Activated CD8-positive, alpha-beta T cell treated with anti-CD3 and anti-CD28 coated beads, Interleukin-2, amount 10 ng/mL, durations not matched to agents 7 days and 5 days (primary cell): ENCODE measurements around the gene MS4A4E. TPM values are rescaled to one million over a fixed set of nuclear protein-coding genes. Genes with fewer than 3 reads are reported as not detected.
"Not testable (repeated sequence)": the region's sequence is repeated elsewhere in the genome, so short reads cannot be mapped to it uniquely, and the experiment has no call there.

Source experiments
- ATAC-seq: fragments of 150-1000 bp; cut with Tn5 transposase; one replicate; pipeline ENCODE4 v1.10.0; 2021; ENCODE audit warnings: moderate library complexity
- CTCF ChIA-PET: fragments of 350-600 bp; sonication (Branson Sonifier 250); formaldehyde crosslinking; loops from one replicate; lab custom pipeline; 2021; ENCODE audit warnings: antibody characterized with exemption; lab: Charles Lee
- POLR2A ChIA-PET: fragments of 350-600 bp; sonication (Branson Sonifier 250); formaldehyde crosslinking; loops from one replicate; lab custom pipeline; 2021; ENCODE audit warnings: antibody characterized with exemption; lab: Charles Lee
- DNase-seq: peaks from one replicate; pipeline ENCODE4 v3.0.0-alpha.2; 2020
- H3K27ac Mint-ChIP-seq: one replicate; pipeline ENCODE4 v1.8.0; 2021; ENCODE audit warnings: mild to moderate bottlenecking, mixed read lengths
- H3K27me3 Mint-ChIP-seq: one replicate; pipeline ENCODE4 v1.8.0; 2021; ENCODE audit warnings: low read depth, mixed read lengths
- H3K36me3 Mint-ChIP-seq: one replicate; pipeline ENCODE4 v1.8.0; 2021; ENCODE audit warnings: low read depth, mixed read lengths
- H3K4me1 Mint-ChIP-seq: one replicate; pipeline ENCODE4 v1.8.0; 2021; ENCODE audit warnings: low read depth, mixed read lengths
- H3K4me3 Mint-ChIP-seq: one replicate; pipeline ENCODE4 v1.8.0; 2021; ENCODE audit warnings: mild to moderate bottlenecking, mixed read lengths
- H3K9me3 Mint-ChIP-seq: one replicate; pipeline ENCODE4 v1.8.0; 2022; ENCODE audit warnings: mixed read lengths; ENCODE audit not compliant: insufficient read depth
- total RNA-seq, 2 experiments: library from RNA; stranded (reverse); gene quantifications; one replicate each; pipeline ENCODE4 v1.2.3, GENCODE V29; 2021

MS4A4E gene
- total RNA-seq, 2 experiments from 2014 or later: not detected

DNA sequence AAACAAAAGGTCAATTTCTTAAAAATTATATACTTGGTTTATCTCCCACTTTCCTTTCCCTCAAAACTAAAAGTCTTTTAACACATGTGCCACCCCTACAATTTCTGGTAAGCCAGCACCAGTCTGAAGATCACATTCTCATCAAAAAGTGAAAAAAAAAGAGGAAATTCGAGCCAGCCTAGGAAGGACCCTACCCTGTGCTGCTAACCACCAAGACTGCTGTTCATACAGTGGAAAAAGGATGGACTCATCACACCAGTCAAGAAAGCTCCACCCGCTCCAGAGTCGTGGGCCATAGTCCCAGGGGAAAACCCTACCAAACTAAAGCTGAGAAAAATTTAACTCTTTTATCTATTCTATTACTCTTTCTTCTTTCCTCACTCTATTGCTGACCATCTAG, 54.5 kb downstream of the MS4A4E start:
- H3K9me3 Mint-ChIP-seq, H3K27ac Mint-ChIP-seq, H3K4me3 Mint-ChIP-seq, CTCF ChIA-PET, DNase-seq, H3K36me3 Mint-ChIP-seq, H3K4me1 Mint-ChIP-seq, POLR2A ChIA-PET, ATAC-seq, H3K27me3 Mint-ChIP-seq: not testable (repeated sequence)

DNA sequence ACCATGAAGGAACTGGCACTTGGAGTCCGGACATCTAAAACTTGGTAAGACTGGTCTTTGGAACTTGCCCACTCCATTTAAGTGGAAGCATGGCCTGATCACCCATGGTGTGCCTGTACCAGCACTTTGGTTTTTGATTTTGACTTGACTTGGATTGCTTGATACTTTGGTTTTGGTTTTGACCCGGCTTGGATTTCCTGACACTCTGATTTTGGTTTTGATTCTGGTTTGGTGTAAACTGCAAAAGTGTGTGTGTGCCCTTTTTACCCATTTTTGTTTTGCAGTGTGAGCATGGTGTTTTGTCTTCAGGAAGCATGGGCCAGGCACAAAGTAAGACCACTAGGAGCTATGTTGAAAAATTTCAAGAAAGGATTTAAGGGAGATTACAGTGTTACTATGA, 56.8 kb downstream of the MS4A4E start:
- POLR2A ChIA-PET, H3K9me3 Mint-ChIP-seq, H3K27me3 Mint-ChIP-seq, DNase-seq, H3K36me3 Mint-ChIP-seq, H3K27ac Mint-ChIP-seq, ATAC-seq, CTCF ChIA-PET, H3K4me1 Mint-ChIP-seq, H3K4me3 Mint-ChIP-seq: not testable (repeated sequence)

DNA sequence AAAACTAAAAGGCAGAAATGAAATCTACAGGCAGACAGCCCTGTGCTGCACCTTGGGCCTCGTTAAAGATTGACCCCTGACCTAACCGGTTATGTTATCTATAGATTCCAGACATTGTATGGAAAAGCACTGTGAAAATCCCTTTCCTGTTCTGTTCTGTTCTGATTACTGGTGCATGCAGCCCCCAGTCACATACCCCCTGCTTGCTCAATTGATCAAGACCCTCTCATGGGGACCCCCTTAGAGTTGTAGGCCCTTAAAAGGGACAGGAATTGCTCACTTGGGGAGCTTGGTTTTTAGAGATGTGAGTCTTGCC, 57.5 kb downstream of the MS4A4E start:
- ATAC-seq, POLR2A ChIA-PET, H3K36me3 Mint-ChIP-seq, DNase-seq, H3K27me3 Mint-ChIP-seq, H3K4me3 Mint-ChIP-seq, CTCF ChIA-PET, H3K27ac Mint-ChIP-seq, H3K4me1 Mint-ChIP-seq, H3K9me3 Mint-ChIP-seq: not testable (repeated sequence)

DNA sequence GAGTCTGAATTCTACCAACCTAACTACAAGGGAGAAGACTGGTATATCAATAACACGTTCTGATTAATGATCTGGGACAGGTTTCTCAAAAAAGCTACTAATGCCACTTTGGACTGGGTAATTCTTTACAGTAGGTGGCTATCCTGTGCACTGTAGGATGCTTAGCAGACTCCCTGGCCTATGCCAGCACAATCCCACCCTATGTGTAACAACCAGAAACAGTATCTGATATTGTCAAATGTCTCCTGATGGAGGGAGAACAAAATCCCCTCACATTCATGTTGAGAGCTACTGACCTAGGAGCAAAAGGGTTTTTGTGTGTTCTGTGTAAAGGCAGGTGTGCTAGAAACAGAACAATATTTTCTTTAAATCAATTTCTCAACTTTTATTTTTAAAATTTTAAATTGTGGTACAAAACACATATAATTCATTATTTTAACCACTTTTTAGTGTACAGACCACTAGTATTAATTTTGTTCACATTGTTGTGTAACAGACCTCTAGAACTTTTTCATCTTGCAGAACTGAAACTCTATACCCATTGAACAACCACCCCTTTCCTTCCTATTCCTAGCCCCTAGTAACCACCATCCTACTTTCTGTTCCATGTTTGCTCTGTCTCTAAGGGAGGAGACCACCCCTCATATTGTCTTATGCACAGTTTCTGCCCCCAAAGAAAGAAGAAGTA, 58.0 kb downstream of the MS4A4E start:
- Mint-ChIP-seq H3K27me3 (no peaks in the 10 kb centered on the region), H3K36me3 (no peaks in the 10 kb centered on the region), H3K27ac (no peak overlapping the region), H3K4me3 (no peak overlapping the region), H3K4me1 (no peaks in the 10 kb centered on the region), H3K9me3 (peaks cover 5% of the 10 kb centered on the region)
- no peak for DNase-seq
- no peak for ATAC-seq
- POLR2A ChIA-PET: no interaction called here
- CTCF ChIA-PET: no interaction called here

DNA sequence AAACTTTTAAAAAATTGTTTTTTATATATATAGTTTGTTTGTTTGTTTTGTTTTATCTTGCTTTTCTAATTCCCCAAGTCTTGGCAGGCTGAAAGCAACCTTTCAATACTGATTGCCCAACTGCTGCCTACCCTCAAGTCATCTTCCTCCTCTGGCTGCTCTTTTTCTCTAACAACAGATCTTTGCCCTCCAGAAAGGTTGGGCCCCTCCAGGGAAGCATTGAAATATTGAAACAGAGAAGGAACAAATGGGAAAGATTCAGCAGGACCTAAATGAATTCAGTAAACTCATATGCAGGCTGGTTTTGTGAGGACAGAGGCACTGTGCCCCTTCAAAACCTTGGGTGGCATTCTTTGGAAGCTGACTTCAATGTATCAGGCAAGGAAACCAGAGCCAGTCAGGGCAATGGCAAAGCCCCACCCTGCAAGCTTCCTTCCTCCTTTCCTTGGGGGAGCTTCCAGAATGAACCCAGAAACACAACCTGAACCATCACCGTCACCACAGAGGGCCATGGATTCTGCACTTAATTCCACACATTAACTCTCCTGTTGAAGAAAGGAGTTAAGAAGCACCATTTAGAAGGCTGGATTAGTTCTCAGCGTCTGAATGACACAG, 59.2 kb downstream of the MS4A4E start:
- peaks cover 5% of the 10 kb centered on the region for H3K9me3 Mint-ChIP-seq
- DNase-seq: no peak
- H3K4me3 Mint-ChIP-seq: no peak overlapping the region
- no peaks in the 10 kb centered on the region for H3K4me1 Mint-ChIP-seq
- POLR2A ChIA-PET: no interaction called here
- no peak for ATAC-seq
- H3K27me3 Mint-ChIP-seq: no peaks in the 10 kb centered on the region
- CTCF ChIA-PET: no interaction called here
- H3K36me3 Mint-ChIP-seq: no peaks in the 10 kb centered on the region
- H3K27ac Mint-ChIP-seq: no peak overlapping the region

DNA sequence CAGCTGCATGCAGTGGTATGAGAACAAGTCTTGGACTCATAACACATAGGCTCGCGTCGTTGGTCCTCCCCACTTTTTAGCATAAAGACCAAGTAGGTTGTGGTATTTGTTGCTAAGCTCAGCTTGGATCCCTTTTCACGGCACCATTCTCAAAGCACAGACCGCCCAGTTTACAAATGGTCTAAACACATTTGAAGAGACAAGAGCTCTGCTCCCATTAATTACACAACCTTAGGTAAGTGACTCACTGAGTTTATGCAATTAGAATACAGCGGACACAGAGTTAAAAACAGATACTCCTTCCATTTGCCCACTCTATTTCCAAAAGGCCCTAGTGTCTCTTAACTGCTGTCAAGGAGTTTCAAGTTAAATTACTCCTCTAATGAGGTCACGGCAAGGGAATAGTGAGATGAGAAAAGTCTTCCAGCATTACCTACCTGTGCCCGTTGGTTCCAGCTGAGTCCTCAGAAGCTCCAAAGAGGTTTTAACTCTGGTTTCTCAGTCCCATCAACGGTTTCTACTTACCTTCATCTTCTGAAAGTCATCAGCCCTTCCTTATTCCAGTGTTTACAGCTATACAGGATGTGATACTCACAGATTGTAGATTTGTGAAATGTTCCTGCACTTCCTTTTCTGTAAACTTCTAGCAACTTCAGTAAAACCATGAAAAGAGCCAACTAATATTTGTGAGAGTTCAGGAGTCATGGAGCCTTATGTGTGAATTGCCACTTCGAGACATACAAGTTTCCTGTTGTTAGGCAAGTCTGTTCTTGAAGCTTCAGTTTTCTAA, 60.2 kb downstream of the MS4A4E start, which contains the start of gene MS4A6A:
TSS of gene MS4A6A (minus strand) at position 543 of the 790 bp plus-strand sequence. CDS start 1,356 bp downstream, outside the sequence.
- no peaks in the 10 kb centered on the region for H3K4me1 Mint-ChIP-seq
- DNase-seq (no peak), ATAC-seq (no peak)
- peaks cover 5% of the 10 kb centered on the region for H3K9me3 Mint-ChIP-seq
- H3K27me3 Mint-ChIP-seq: no peaks in the 10 kb centered on the region
- ChIA-PET POLR2A (no interaction called here), CTCF (no interaction called here)
- no peak within 1 kb of the TSS for H3K4me3 Mint-ChIP-seq
- H3K36me3 Mint-ChIP-seq: no peaks in the 10 kb centered on the region
- H3K27ac Mint-ChIP-seq: no peak within 1 kb of the TSS

DNA sequence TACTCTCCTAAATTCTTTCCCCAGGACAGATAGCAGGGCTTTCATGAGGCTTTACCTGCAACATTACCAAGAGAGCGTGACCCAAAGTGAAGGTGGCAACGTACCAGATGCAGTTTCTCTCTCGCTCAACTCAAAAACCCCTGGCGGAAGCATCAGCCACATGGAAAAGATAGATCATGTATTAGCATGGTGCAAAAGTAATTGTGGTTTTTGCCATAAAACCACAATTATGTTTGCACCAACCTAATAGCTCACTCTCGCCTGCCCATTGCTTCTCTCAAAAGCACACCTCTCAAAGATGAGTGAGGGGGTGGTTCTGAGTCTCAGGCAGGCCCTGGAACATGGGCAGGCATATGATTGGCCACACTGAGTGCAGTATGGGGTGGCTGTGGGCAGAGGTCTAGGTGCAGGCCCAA, 67.1 kb downstream of the MS4A4E start:
- ChIA-PET POLR2A (no interaction called here), CTCF (no interaction called here)
- peaks cover 2% of the 10 kb centered on the region for H3K27me3 Mint-ChIP-seq
- no peaks in the 10 kb centered on the region for H3K9me3 Mint-ChIP-seq
- ATAC-seq: no peak
- no peak overlapping the region for H3K4me3 Mint-ChIP-seq
- H3K27ac Mint-ChIP-seq: no peak overlapping the region
- H3K4me1 Mint-ChIP-seq: peaks cover 5% of the 10 kb centered on the region
- no peaks in the 10 kb centered on the region for H3K36me3 Mint-ChIP-seq
- DNase-seq: no peak

DNA sequence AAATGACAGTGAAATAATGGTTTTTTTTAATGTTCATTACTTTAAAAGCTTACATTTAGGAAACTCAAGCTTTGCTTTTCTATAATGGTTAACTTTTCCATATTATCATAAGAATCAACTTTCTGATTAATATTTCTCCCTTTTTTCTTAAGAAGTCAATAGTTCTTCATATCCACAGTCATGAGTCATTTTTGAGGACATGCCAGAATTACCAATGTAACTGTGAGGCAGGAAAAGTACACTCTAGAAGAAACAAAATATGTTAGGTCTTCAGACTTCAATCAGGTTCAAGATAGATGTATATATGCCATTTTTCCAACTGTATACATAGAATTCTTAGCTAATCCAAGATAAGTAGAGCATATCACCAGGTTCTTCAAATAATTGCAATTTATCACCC, 70.9 kb downstream of the MS4A4E start:
- peaks cover 3% of the 10 kb centered on the region for H3K9me3 Mint-ChIP-seq
- H3K4me1 Mint-ChIP-seq: peaks cover 5% of the 10 kb centered on the region
- H3K36me3 Mint-ChIP-seq: no peaks in the 10 kb centered on the region
- DNase-seq (no peak), ATAC-seq (no peak)
- POLR2A ChIA-PET: no interaction called here
- no peak overlapping the region for H3K4me3 Mint-ChIP-seq
- H3K27me3 Mint-ChIP-seq: peaks cover 4% of the 10 kb centered on the region
- no peak overlapping the region for H3K27ac Mint-ChIP-seq
- CTCF ChIA-PET: no interaction called here

DNA sequence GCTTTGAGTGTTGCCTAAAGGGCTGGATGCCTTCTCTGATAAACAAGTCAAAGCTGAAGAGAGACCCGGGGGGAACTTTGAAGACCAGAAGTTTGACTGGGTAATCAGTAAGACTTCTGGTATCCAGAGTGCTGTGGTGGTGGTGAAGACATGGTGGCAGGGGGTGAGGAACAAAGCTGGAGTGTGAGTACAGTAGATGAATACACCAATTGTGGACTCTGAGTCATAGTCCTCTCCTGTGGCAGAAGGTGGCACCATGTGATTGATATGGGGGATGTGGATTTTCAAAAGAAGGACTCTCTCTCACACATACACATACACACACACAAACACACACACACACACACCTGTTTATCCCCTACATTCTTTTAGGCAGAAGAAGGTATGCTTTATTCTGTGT, 72.4 kb downstream of the MS4A4E start:
- no peaks in the 10 kb centered on the region for H3K36me3 Mint-ChIP-seq
- ChIA-PET CTCF (interaction anchor here (0.7 kb wide), 1 partner anchor 81 kb away, joined by 3 read pairs; no protein-coding TSS in a partner anchor), POLR2A (no interaction called here)

DNA sequence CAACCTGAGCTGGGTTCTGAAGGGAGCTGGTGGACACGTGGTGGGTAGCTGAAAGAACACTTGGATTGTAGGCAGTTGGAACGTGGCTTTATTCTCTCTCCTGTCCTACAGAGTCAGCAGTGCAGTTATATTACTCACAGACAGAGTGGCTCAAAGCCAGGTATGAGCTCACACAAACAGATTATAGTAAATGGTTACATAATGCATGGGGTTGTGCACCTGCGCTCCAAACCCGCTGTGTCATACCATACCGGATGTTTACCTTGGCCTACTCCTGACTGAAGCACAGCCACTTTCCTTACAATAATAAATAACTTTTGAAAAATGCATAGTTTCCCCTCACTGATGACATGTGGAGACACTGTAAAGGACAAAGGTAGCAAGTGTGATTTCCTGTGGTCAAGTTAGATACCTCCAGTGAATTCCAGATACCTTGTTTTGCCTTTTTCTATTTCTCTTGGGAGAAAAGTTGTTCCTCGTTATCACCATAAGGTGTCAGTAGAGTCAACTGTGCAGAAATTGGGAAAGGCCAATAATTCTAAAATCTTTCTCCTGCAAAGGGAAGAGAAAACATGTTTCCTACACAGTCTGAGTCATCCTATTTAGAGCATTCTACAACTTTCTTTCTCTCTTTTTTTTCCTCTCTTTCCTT, 73.5 kb downstream of the MS4A4E start:
- peaks cover 5% of the 10 kb centered on the region for H3K4me1 Mint-ChIP-seq
- ATAC-seq: no peak
- H3K9me3 Mint-ChIP-seq: peaks cover 3% of the 10 kb centered on the region
- H3K27ac Mint-ChIP-seq: no peak overlapping the region
- peaks cover 2% of the 10 kb centered on the region for H3K27me3 Mint-ChIP-seq
- DNase-seq: no peak
- no peak overlapping the region for H3K4me3 Mint-ChIP-seq
- CTCF ChIA-PET: no interaction called here
- POLR2A ChIA-PET: no interaction called here
- H3K36me3 Mint-ChIP-seq: no peaks in the 10 kb centered on the region

More for the DNA sequence above, 72.4 kb downstream of the MS4A4E start:
- Mint-ChIP-seq H3K4me1 (no peaks in the 10 kb centered on the region), H3K27ac (no peak overlapping the region), H3K27me3 (peaks cover 4% of the 10 kb centered on the region), H3K9me3 (peaks cover 3% of the 10 kb centered on the region), H3K4me3 (no peak overlapping the region)
- no peak for ATAC-seq
- DNase-seq: no peak

DNA sequence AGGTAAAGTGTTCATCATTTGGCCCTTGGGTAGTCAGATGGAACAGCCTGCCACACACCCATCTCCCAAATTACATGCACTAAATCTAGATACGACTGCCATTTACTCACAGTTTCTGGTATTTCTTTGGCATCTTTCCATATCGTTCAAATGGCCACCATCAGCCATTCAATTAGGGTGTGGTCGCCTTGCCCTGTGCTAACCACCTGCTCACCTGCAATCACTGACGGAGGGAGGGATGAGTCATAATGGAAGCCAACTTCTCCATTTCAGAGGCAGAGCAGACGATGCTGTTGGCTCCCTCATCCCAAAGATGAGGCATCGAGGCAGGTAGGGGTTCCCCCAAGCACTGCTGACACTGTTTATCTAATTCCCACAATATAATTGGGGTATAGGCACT, 74.6 kb downstream of the MS4A4E start:
- no peaks in the 10 kb centered on the region for H3K36me3 Mint-ChIP-seq
- CTCF ChIA-PET: no interaction called here
- POLR2A ChIA-PET: no interaction called here

DNA sequence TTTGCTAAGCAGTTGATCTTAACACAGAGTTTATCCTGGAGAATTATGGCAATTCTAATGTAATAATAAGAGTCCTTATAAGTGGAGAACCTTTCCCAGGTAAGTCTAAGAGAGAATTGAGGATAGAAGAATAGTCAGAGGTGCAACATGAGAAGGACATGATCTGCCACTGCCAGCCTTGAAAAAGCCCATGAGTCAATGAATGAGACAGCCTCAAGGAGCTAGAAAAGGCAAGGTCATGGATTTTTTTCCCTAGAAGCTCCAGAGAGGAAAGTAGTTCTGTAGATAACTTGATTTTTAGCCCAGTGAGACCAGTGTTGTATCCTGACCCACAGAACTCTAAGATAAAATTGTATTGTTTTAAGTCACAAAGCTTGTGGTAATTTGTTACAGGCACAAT, 77.0 kb downstream of the MS4A4E start:
- peaks cover 2% of the 10 kb centered on the region for H3K27me3 Mint-ChIP-seq
- no peak overlapping the region for H3K4me3 Mint-ChIP-seq
- H3K9me3 Mint-ChIP-seq: peaks cover 3% of the 10 kb centered on the region
- H3K27ac Mint-ChIP-seq: no peak overlapping the region
- ChIA-PET CTCF (no interaction called here), POLR2A (no interaction called here)
- peaks cover 5% of the 10 kb centered on the region for H3K4me1 Mint-ChIP-seq
- no peak for DNase-seq
- no peaks in the 10 kb centered on the region for H3K36me3 Mint-ChIP-seq
- ATAC-seq: no peak

More for the DNA sequence above, 74.6 kb downstream of the MS4A4E start:
- Mint-ChIP-seq H3K9me3 (peaks cover 3% of the 10 kb centered on the region), H3K4me1 (peaks cover 5% of the 10 kb centered on the region), H3K27me3 (peaks cover 2% of the 10 kb centered on the region), H3K27ac (no peak overlapping the region), H3K4me3 (no peak overlapping the region)
- DNase-seq: no peak
- no peak for ATAC-seq
